Measurements from ENCODE around the gene BLOC1S5. TPM values are rescaled to one million over a fixed set of nuclear protein-coding genes. Genes with fewer than 3 reads are reported as not detected.
A peak's percentile ranks its signal among the peaks of the same experiment; 100 is the strongest.
"Not testable (repeated sequence)": the region's sequence is repeated elsewhere in the genome, so short reads cannot be mapped to it uniquely, and the experiment has no call there.

BLOC1S5 gene
- total RNA-seq, 1 experiment from 2014 or later: 11.8 TPM

- DNase-seq (ENCODE audit: low read depth, low spot score): peak; percentile 45
- in situ Hi-C loops (cut with HindIII; ENCODE audit: low pct_unique_long_range_greater_than_20kb, low sequenced_read_pairs): no loop called here
- CTCF ChIA-PET: no interaction called here
Measured at GRCh38 chr6:8047541-8048292, 16.5 kb downstream of the BLOC1S5 start.

GRCh38 chr6:8045769-8046168, 18.4 kb downstream of the BLOC1S5 start:
- H3K9me3 ChIP-seq (ENCODE audit: control insufficient read depth, insufficient read depth, low read depth, low read length); H3K4me1 ChIP-seq (ENCODE audit: control insufficient read depth, insufficient read depth, low read length); H3K27me3 ChIP-seq (ENCODE audit: control insufficient read depth, insufficient read depth, low read length); intact Hi-C loops (cut with micrococcal nuclease; ENCODE audit: unreplicated experiment); H3K36me3 ChIP-seq (ENCODE audit: control insufficient read depth, insufficient read depth, low read length); BruUV-seq (replicated peaks); H3K27ac ChIP-seq (ENCODE audit: low read length); ATAC-seq; POLR2A ChIA-PET; H3K4me3 ChIP-seq (ENCODE audit: low read depth in 2 of 2, low read length in 2 of 2); DNase-seq (ENCODE audit: low read depth, low spot score); CTCF ChIA-PET; in situ Hi-C loops (cut with HindIII; ENCODE audit: low pct_unique_long_range_greater_than_20kb, low sequenced_read_pairs): not testable (repeated sequence)

More at GRCh38 chr6:8047541-8048292, 16.5 kb downstream of the BLOC1S5 start:
- peaks cover 6% of the 10 kb centered on the region for H3K4me1 ChIP-seq (ENCODE audit: control insufficient read depth, insufficient read depth, low read length)
- TF ChIP-seq SIN3A (IDR thresholded peaks at IDR 0.05; ENCODE audit: borderline replicate concordance, insufficient read depth, low read depth, low read length) (no peak), REST (IDR thresholded peaks at IDR 0.05; ENCODE audit: insufficient read depth in 1 of 2, low read depth in 2 of 2, low read length in 1 of 2) (no peak), CTCF (IDR thresholded peaks at IDR 0.05) (no peak), TCF7L2 (IDR thresholded peaks at IDR 0.05; ENCODE audit: low read depth, low read length) (no peak), POLR2AphosphoS5 (IDR thresholded peaks at IDR 0.05; ENCODE audit: low read depth, low read length) (no peak)
- H3K36me3 ChIP-seq (ENCODE audit: control insufficient read depth, insufficient read depth, low read length): no peaks in the 10 kb centered on the region; the same call in 1 of the 2 replicates
- no peak overlapping the region for H3K4me3 ChIP-seq (ENCODE audit: low read depth in 2 of 2, low read length in 2 of 2)
- no TSS peak for BruUV-seq (replicated peaks)
- no peak overlapping the region for H3K27ac ChIP-seq (ENCODE audit: low read length)
- POLR2A ChIA-PET: no interaction called here
- H3K27me3 ChIP-seq (ENCODE audit: control insufficient read depth, insufficient read depth, low read length): no peaks in the 10 kb centered on the region
- no peaks in the 10 kb centered on the region for H3K9me3 ChIP-seq (ENCODE audit: control insufficient read depth, insufficient read depth, low read depth, low read length)
- intact Hi-C loops (cut with micrococcal nuclease; ENCODE audit: unreplicated experiment): no loop called here
- ATAC-seq: peak; percentile 69

GRCh38 chr6:8043221-8043620, 21.0 kb downstream of the BLOC1S5 start:
- no peaks in the 10 kb centered on the region; the same call in 1 of the 2 replicates for H3K36me3 ChIP-seq (ENCODE audit: control insufficient read depth, insufficient read depth, low read length)
- no peak overlapping the region for H3K4me3 ChIP-seq (ENCODE audit: low read depth in 2 of 2, low read length in 2 of 2)
- intact Hi-C loops (cut with micrococcal nuclease; ENCODE audit: unreplicated experiment) (no loop called here), in situ Hi-C loops (cut with HindIII; ENCODE audit: low pct_unique_long_range_greater_than_20kb, low sequenced_read_pairs) (no loop called here)
- ChIA-PET CTCF (no interaction called here), POLR2A (no interaction called here)
- DNase-seq (ENCODE audit: low read depth, low spot score): no peak
- BruUV-seq (replicated peaks): no TSS peak
- no peaks in the 10 kb centered on the region for H3K27me3 ChIP-seq (ENCODE audit: control insufficient read depth, insufficient read depth, low read length)
- no peak for ATAC-seq
- no peak overlapping the region for H3K27ac ChIP-seq (ENCODE audit: low read length)
- no peak for TF ChIP-seq SIN3A (IDR thresholded peaks at IDR 0.05; ENCODE audit: borderline replicate concordance, insufficient read depth, low read depth, low read length)
- no peak for TF ChIP-seq CTCF (IDR thresholded peaks at IDR 0.05)
- TF ChIP-seq REST (IDR thresholded peaks at IDR 0.05; ENCODE audit: insufficient read depth in 1 of 2, low read depth in 2 of 2, low read length in 1 of 2): no peak
- TF ChIP-seq POLR2AphosphoS5 (IDR thresholded peaks at IDR 0.05; ENCODE audit: low read depth, low read length): no peak
- no peak for TF ChIP-seq TCF7L2 (IDR thresholded peaks at IDR 0.05; ENCODE audit: low read depth, low read length)
- peaks cover 4% of the 10 kb centered on the region for H3K4me1 ChIP-seq (ENCODE audit: control insufficient read depth, insufficient read depth, low read length)
- no peaks in the 10 kb centered on the region for H3K9me3 ChIP-seq (ENCODE audit: control insufficient read depth, insufficient read depth, low read depth, low read length)
